GM12892 (cell line): ENCODE results near the gene DIDO1.

Source experiments
- POLR2A ChIP-seq: IDR thresholded peaks from 2 replicates; pipeline ENCODE4 v1.6.1; 2011; ENCODE audit warnings: low read depth, low read length, control low read depth
- POLR2AphosphoS5 ChIP-seq: IDR thresholded peaks from 2 replicates; pipeline ENCODE4 v1.6.1; 2011; ENCODE audit warnings: low read depth, low read length, control low read depth

GRCh38 chr20:62929051-62929538 is 2.8 kb upstream of the DIDO1 start:
- TF ChIP-seq POLR2A: no peak
- TF ChIP-seq POLR2AphosphoS5: no peak
